Endothelial cell of umbilical vein (primary cell): Measurements from ENCODE around the gene SDCCAG8. TPM values are rescaled to one million over a fixed set of nuclear protein-coding genes. Genes with fewer than 3 reads are reported as not detected.

ENCODE experiments used
- BruUV-seq: library from RNA; stranded (reverse); fragments of 400-500 nt; replicated peaks from 2 replicates; lab custom pipeline; 2021; lab: Mats Ljungman, UMichigan
- CTCF ChIA-PET: fragments of 300-600, 350-600 bp; sonication (Branson Sonifier 250); formaldehyde crosslinking; loops from one replicate; lab custom pipeline; 2021; ENCODE audit warnings: antibody characterized with exemption, inconsistent platforms; lab: Charles Lee
- POLR2A ChIA-PET: fragments of 300-600, 350-600 bp; sonication (Branson Sonifier 250); formaldehyde crosslinking; loops from one replicate; lab custom pipeline; 2021; ENCODE audit warnings: antibody characterized with exemption, inconsistent platforms; lab: Charles Lee
- DNase-seq: peaks from one replicate; pipeline ENCODE4 v3.0.0-alpha.2; 2011; ENCODE audit warnings: low read depth, low spot score
- FAIRE-seq: peaks from 2 replicates; lab custom pipeline; 2011; peaks lifted over from hg19 to GRCh38; lab: Jason Lieb, UNC
- H2AFZ ChIP-seq: 2 replicates; pipeline ENCODE4 v1.6.0; 2012; ENCODE audit warnings: low read depth, low read length, control low read depth, inconsistent platforms
- H3K27ac ChIP-seq: 2 replicates; pipeline ENCODE4 v1.5.1; 2011; ENCODE audit warnings: low read depth, mild to moderate bottlenecking, control low read depth, low read length, moderate library complexity; ENCODE audit not compliant: insufficient read depth
- H3K27me3 ChIP-seq, 2 experiments: 2 replicates each; pipeline versions ENCODE4 v1.6.0 to v1.6.1; 2011; ENCODE audit warnings: low read length in 2 of 2, mixed read lengths in 1 of 2; ENCODE audit not compliant: control insufficient read depth in 2 of 2, insufficient read depth in 2 of 2
- H3K36me3 ChIP-seq, 2 experiments: 2 replicates in 1 of 2; 3 replicates in 1 of 2; pipeline ENCODE4 v1.5.1; 2011; ENCODE audit warnings: low read length in 2 of 2, mild to moderate bottlenecking in 1 of 2, moderate library complexity in 1 of 2; ENCODE audit not compliant: control insufficient read depth in 2 of 2, insufficient read depth in 2 of 2; ENCODE audit errors: extremely low read depth in 1 of 2
- H3K4me1 ChIP-seq: 3 replicates; pipeline ENCODE4 v1.5.1; 2011; ENCODE audit warnings: mild to moderate bottlenecking, low read length; ENCODE audit not compliant: control insufficient read depth, insufficient read depth; ENCODE audit errors: extremely low read depth
- H3K4me2 ChIP-seq: 2 replicates; pipeline ENCODE4 v1.6.1; 2011; ENCODE audit warnings: low read length, control low read depth, mixed read lengths; ENCODE audit not compliant: insufficient read depth
- H3K4me3 ChIP-seq, 3 experiments: fragments of 200-600 bp in 1 of 3; sonication (generic), shearing (Covaris generic) in 1 of 3; replicated peaks in 1 of 3; 2 replicates each; pipeline ENCODE4 v1.5.1; 2011 to 2016; ENCODE audit warnings: control low read depth in 3 of 3, low read length in 3 of 3, mild to moderate bottlenecking in 2 of 3, inconsistent platforms in 1 of 3, low read depth in 1 of 3, moderate library complexity in 1 of 3; ENCODE audit not compliant: insufficient read depth in 1 of 3
- H3K79me2 ChIP-seq: 2 replicates; pipeline ENCODE4 v1.6.0; 2012; ENCODE audit warnings: low read length, inconsistent platforms; ENCODE audit not compliant: control insufficient read depth, insufficient read depth
- H3K9ac ChIP-seq: replicated peaks from 2 replicates; pipeline ENCODE3; 2011; ENCODE audit warnings: low read length, control low read depth; ENCODE audit not compliant: insufficient read depth; ENCODE audit errors: extremely low read depth
- H3K9me1 ChIP-seq: replicated peaks from 3 replicates; pipeline ENCODE4 v1.6.0; 2011; ENCODE audit warnings: mild to moderate bottlenecking, low read length; ENCODE audit not compliant: control insufficient read depth, insufficient read depth; ENCODE audit errors: extremely low read depth
- H3K9me3 ChIP-seq: replicated peaks from 2 replicates; pipeline ENCODE4 v1.5.1; 2012; ENCODE audit warnings: low read length, inconsistent platforms; ENCODE audit not compliant: control insufficient read depth, insufficient read depth
- H4K20me1 ChIP-seq: replicated peaks from 2 replicates; pipeline ENCODE3; 2011; ENCODE audit warnings: mild to moderate bottlenecking, low read length; ENCODE audit not compliant: control insufficient read depth, insufficient read depth; ENCODE audit errors: extremely low read depth
- EZH2 ChIP-seq: IDR thresholded peaks from 2 replicates; pipeline ENCODE4 v1.6.1; 2012; ENCODE audit warnings: borderline replicate concordance, low read depth, mild to moderate bottlenecking, moderate library complexity, low read length, inconsistent platforms; ENCODE audit not compliant: severe bottlenecking
- FOS ChIP-seq: IDR thresholded peaks from 2 replicates; pipeline ENCODE4 v1.6.1; 2011; ENCODE audit warnings: mild to moderate bottlenecking, low read length, moderate library complexity, borderline replicate concordance; ENCODE audit not compliant: insufficient read depth
- GATA2 ChIP-seq: IDR thresholded peaks from 2 replicates; pipeline ENCODE4 v1.7.0; 2011; ENCODE audit warnings: low read depth, mild to moderate bottlenecking, moderate library complexity, mixed read lengths, low read length; ENCODE audit not compliant: insufficient read length, insufficient read depth
- JUN ChIP-seq: IDR thresholded peaks from 2 replicates; pipeline ENCODE4 v1.6.1; 2011; ENCODE audit warnings: borderline replicate concordance, low read depth; ENCODE audit not compliant: insufficient read length, insufficient read depth
- POLR2A ChIP-seq: IDR thresholded peaks from 2 replicates; pipeline ENCODE4 v1.6.1; 2012; ENCODE audit warnings: low read depth, mild to moderate bottlenecking, control low read depth, low read length
- POLR2AphosphoS5 ChIP-seq: IDR thresholded peaks from 2 replicates; pipeline ENCODE4 v1.6.1; 2012; ENCODE audit warnings: low read depth, mild to moderate bottlenecking, control low read depth, low read length, moderate library complexity; ENCODE audit not compliant: insufficient read depth
- dilution Hi-C: fragments of 300-500 bp; cut with MboI; formaldehyde crosslinking; loops from one replicate; pipeline ENCODE4 v1.15.0; 2019; ENCODE audit warnings: low sequenced_read_pairs; ENCODE audit not compliant: extremely low pct_ligation_motif_present
- intact Hi-C: fragments of 100-400 bp; cut with micrococcal nuclease; formaldehyde crosslinking; loops from one replicate; pipeline ENCODE4 v1.10.0; 2022
- polyA plus RNA-seq, 4 experiments: library from polyadenylated mRNA; depleted of rRNA in 3 of 4; stranded (reverse) in 3 of 4; unstranded in 1 of 4; fragments of >200 nt; gene quantifications; 2 replicates each; pipeline versions ENCODE4 v1.2.1 to v1.2.3, GENCODE V29; 2011 to 2012; ENCODE audit warnings: missing spikeins in 1 of 4
- total RNA-seq: library from RNA; stranded (reverse); gene quantifications from 2 replicates; pipeline ENCODE4 v1.2.3, GENCODE V29; 2021
- TF ChIP-seq, protein P1 (sequence below): IDR thresholded peaks from 2 replicates; pipeline ENCODE4 v1.6.1; 2011; ENCODE audit not compliant: insufficient read depth, insufficient read length
- TF ChIP-seq, protein P2 (sequence below), 2 donors: IDR thresholded peaks; 1 replicate in 1 of 2; 2 replicates in 1 of 2; pipeline ENCODE4 v1.5.1; 2011; ENCODE audit warnings: low read length in 2 of 2, mild to moderate bottlenecking in 2 of 2, moderate library complexity in 2 of 2, control low read depth in 1 of 2, inconsistent platforms in 1 of 2, low read depth in 1 of 2; ENCODE audit not compliant: insufficient read depth in 1 of 2; ENCODE audit errors: extremely low read depth in 1 of 2

SDCCAG8 gene
- total and polyA plus RNA-seq, 2 donors (not counting 3 experiments of a cell fraction or from before 2014, with no cell fraction given): 14.6 to 25.7 TPM

DNA sequence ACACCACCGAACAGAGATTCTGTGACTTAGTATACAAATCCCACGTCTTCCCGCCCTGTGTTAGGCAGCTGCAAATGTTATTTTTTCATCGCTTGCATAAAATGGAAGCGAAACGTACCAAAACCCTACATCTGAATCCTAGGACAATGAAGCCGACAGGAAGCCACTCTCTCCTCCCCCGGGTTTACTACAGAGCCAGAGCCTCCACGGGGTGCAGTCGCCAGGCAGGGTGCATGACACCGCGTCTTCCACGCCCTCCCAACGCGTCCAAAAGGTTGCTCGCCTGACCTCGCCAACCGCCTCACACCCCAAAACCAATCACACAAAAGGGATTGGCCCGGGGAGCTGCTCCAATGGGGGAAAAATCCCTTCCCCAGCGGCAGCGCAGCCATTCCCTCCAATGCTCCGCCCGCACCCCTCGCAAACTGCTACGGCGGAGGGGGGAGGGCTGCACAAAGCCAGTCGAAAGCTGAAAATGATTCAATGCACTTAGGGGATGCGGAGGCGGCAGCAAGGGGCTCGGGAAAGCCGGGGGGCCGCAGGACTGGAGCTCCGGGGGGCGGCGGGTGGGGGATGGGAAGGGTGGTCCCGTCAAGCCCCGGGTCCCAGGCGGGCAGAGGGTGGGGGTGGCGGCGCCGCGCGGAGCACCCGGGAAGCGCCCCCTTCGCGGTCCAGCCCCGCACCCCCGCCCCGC lies 1.5 kb upstream of the SDCCAG8 start:
- H4K20me1 ChIP-seq: no peaks in the 10 kb centered on the region
- peak overlapping the region; percentile 55 to 97 (median 93) for H3K4me3 ChIP-seq
- TF ChIP-seq GATA2 (no peak), JUN (no peak), POLR2AphosphoS5 (peak; percentile 31), EZH2 (no peak), FOS (no peak), POLR2A (no peak)
- TF ChIP-seq, protein P1, sequence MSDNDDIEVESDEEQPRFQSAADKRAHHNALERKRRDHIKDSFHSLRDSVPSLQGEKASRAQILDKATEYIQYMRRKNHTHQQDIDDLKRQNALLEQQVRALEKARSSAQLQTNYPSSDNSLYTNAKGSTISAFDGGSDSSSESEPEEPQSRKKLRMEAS: no peak
- TF ChIP-seq, protein P2, sequence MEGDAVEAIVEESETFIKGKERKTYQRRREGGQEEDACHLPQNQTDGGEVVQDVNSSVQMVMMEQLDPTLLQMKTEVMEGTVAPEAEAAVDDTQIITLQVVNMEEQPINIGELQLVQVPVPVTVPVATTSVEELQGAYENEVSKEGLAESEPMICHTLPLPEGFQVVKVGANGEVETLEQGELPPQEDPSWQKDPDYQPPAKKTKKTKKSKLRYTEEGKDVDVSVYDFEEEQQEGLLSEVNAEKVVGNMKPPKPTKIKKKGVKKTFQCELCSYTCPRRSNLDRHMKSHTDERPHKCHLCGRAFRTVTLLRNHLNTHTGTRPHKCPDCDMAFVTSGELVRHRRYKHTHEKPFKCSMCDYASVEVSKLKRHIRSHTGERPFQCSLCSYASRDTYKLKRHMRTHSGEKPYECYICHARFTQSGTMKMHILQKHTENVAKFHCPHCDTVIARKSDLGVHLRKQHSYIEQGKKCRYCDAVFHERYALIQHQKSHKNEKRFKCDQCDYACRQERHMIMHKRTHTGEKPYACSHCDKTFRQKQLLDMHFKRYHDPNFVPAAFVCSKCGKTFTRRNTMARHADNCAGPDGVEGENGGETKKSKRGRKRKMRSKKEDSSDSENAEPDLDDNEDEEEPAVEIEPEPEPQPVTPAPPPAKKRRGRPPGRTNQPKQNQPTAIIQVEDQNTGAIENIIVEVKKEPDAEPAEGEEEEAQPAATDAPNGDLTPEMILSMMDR (IDR thresholded peaks at IDR 0.05; ENCODE audit: extremely low read depth in 1 of 2, insufficient read depth in 1 of 2, low read depth in 1 of 2, low read length in 2 of 2): no peak
- ChIA-PET CTCF (interaction anchor here (0.9 to 2.9 kb wide), 6 partner anchors 10 to 72 kb away, joined by 3 to 18 read pairs (median 4); no protein-coding TSS in a partner anchor), POLR2A (interaction anchor here (0.6 to 2.4 kb wide), 4 partner anchors 7 to 1240 kb away, joined by 3 to 19 read pairs (median 4); no protein-coding TSS in a partner anchor)
- peaks cover 89% of the 10 kb centered on the region for H3K79me2 ChIP-seq
- intact Hi-C loops (loop anchor here (2.0 to 10.0 kb wide), 2 partner anchors 56 to 80 kb away; no protein-coding TSS in a partner anchor), dilution Hi-C loops (no loop called here)
- H3K4me1 ChIP-seq: peaks cover 41% of the 10 kb centered on the region
- no peaks in the 10 kb centered on the region for H3K9me1 ChIP-seq
- H3K4me2 ChIP-seq: peak overlapping the region; percentile 98
- no peak overlapping the region for H2AFZ ChIP-seq
- H3K36me3 ChIP-seq: no peaks in the 10 kb centered on the region
- peak overlapping the region; percentile 86 for H3K27ac ChIP-seq
- H3K9me3 ChIP-seq: no peaks in the 10 kb centered on the region
- peak overlapping the region; percentile 94 for H3K9ac ChIP-seq
- no peaks in the 10 kb centered on the region for H3K27me3 ChIP-seq
- BruUV-seq: no TSS peak
- DNase-seq: peak; percentile 57
- FAIRE-seq: no peak
